ENCODE measurements around the gene FKBP2. TPM values are rescaled to one million over a fixed set of nuclear protein-coding genes. Genes with fewer than 3 reads are reported as not detected.
A peak's percentile ranks its signal among the peaks of the same experiment; 100 is the strongest.

Gene FKBP2
- 57.2 to 65.9 TPM (median 61.7 TPM) in 3 replicates for total RNA-seq (2021)
- percentile 80 among the genes with signal in this experiment for Bru-seq, nascent RNA
- long read RNA-seq, experiment 1, transcript FKBP2-201 (6 exons, 657 nt) = major isoform, 65 of 106 reads
- long read RNA-seq, experiment 1, transcript FKBP2-202 (6 exons, 1,002 nt) = minor isoform, 19 of 106 reads
- long read RNA-seq, experiment 1, partial matches to known transcripts = 9 of 106 reads
- long read RNA-seq, experiment 1, other reads (novel, unspliced or antisense) = 9 of 106 reads
- long read RNA-seq, experiment 2, transcript FKBP2-201 (6 exons, 657 nt) = major isoform, 55 of 114 reads
- long read RNA-seq, experiment 2, transcript FKBP2-202 (6 exons, 1,002 nt) = minor isoform, 7 of 114 reads
- long read RNA-seq, experiment 2, partial matches to known transcripts = 26 of 114 reads
- long read RNA-seq, experiment 2, other reads (novel, unspliced or antisense) = 25 of 114 reads
- long read RNA-seq, experiment 3, transcript FKBP2-201 (6 exons, 657 nt) = minor isoform, 14 of 42 reads
- long read RNA-seq, experiment 3, transcript FKBP2-202 (6 exons, 1,002 nt) = major isoform, 18 of 42 reads
- long read RNA-seq, experiment 3, partial matches to known transcripts = 7 of 42 reads
- long read RNA-seq, experiment 3, other reads (novel, unspliced or antisense) = 2 of 42 reads

GRCh38 chr11:64240435-64241240, at the start of gene FKBP2:
TSS of gene FKBP2 (plus strand) at chr11:64241095. CDS start at chr11:64242388, 1,293 bp downstream.
- Mint-ChIP-seq H3K27me3 (ENCODE audit: low read depth) (no peaks in the 10 kb centered on the region), H3K36me3 (peaks cover 12% of the 10 kb centered on the region), H3K27ac (peak within 1 kb of the TSS; percentile 100), H3K9me3 (no peaks in the 10 kb centered on the region), H3K4me3 (peak within 1 kb of the TSS; percentile 88), H3K4me1 (peaks cover 30% of the 10 kb centered on the region)
- ChIA-PET CTCF (interaction anchor here (0.6 to 3.8 kb wide), 15 partner anchors 10 to 321 kb away, joined by 3 to 50 read pairs (median 3); partner anchors contain the start of genes ESRRA, NUDT22, PLCB3 and PRDX5), POLR2A (interaction anchor here (0.6 to 1.2 kb wide), 9 partner anchors 9 to 77 kb away, joined by 3 to 9 read pairs (median 4); partner anchors contain the start of genes PRDX5, STIP1 and TRMT112)
- ATAC-seq (peak; percentile 57), DNase-seq (ENCODE audit: low spot score) (peak; percentile 97)
- TF ChIP-seq CREB1 (CRISPR knock-in tag; IDR thresholded peaks at IDR 0.05) = peak; percentile 70; the same call in 1 of the 2 replicates
- no peak for TF ChIP-seq SOX15 (CRISPR knock-in tag; IDR thresholded peaks at IDR 0.05)
- TF ChIP-seq ZBTB43 (CRISPR knock-in tag; IDR thresholded peaks at IDR 0.05) = no peak
- peak; percentile 49; the same call in 1 of the 2 replicates for TF ChIP-seq USF1 (CRISPR knock-in tag; IDR thresholded peaks at IDR 0.05)
- peak; percentile 52 for TF ChIP-seq USF2 (CRISPR knock-in tag; IDR thresholded peaks at IDR 0.05)
- no peak for TF ChIP-seq ZNF512 (CRISPR knock-in tag; IDR thresholded peaks at IDR 0.05; ENCODE audit: borderline replicate concordance)
- TF ChIP-seq PRDM15 (CRISPR knock-in tag; IDR thresholded peaks at IDR 0.05) = no peak
- no peak for TF ChIP-seq CTCF (IDR thresholded peaks at IDR 0.05)
- TF ChIP-seq MAX (CRISPR knock-in tag; IDR thresholded peaks at IDR 0.05) = peak; percentile 72
- peak; percentile 60; the same call in 1 of the 2 replicates for TF ChIP-seq GABPB1 (CRISPR knock-in tag; IDR thresholded peaks at IDR 0.05)
- no peak for TF ChIP-seq ZNF317 (CRISPR knock-in tag; IDR thresholded peaks at IDR 0.05; ENCODE audit: borderline replicate concordance, low read depth)
- no peak for TF ChIP-seq ZNF121 (CRISPR knock-in tag; IDR thresholded peaks at IDR 0.05)
- TF ChIP-seq SMAD3 (CRISPR knock-in tag; IDR thresholded peaks at IDR 0.05; ENCODE audit: borderline replicate concordance) = peak; percentile 79; the same call in 1 of the 2 replicates
- no peak for TF ChIP-seq ELF4 (CRISPR knock-in tag; IDR thresholded peaks at IDR 0.05; ENCODE audit: low read depth)
- 0 out of 2 replicates have a peak, but pooled peaks have one; percentile 79 for TF ChIP-seq MYBL2 (CRISPR knock-in tag; IDR thresholded peaks at IDR 0.05)
- TF ChIP-seq E2F5 (CRISPR knock-in tag; IDR thresholded peaks at IDR 0.05) = peak; percentile 77
- peak; percentile 65 for TF ChIP-seq NFYB (CRISPR knock-in tag; conservative IDR thresholded peaks at IDR 0.05; ENCODE audit: low read depth)
- no peak for TF ChIP-seq EMX1 (CRISPR knock-in tag; IDR thresholded peaks at IDR 0.05)
- TF ChIP-seq TEAD1 (CRISPR knock-in tag; IDR thresholded peaks at IDR 0.05) = peak; percentile 45
- TF ChIP-seq CREM (CRISPR knock-in tag; IDR thresholded peaks at IDR 0.05) = peak; percentile 95
- TF ChIP-seq HMGA2 (CRISPR knock-in tag; IDR thresholded peaks at IDR 0.05) = 0 out of 2 replicates have a peak, but pooled peaks have one; percentile 17
- TF ChIP-seq FOXK1 (CRISPR knock-in tag; IDR thresholded peaks at IDR 0.05) = peak; percentile 65; the same call in 1 of the 2 replicates

Measured in WTC11 (cell line).